HCT116 (cell line): ENCODE data around the gene ZNF524. TPM values are rescaled to one million over a fixed set of nuclear protein-coding genes. Genes with fewer than 3 reads are reported as not detected.

Experiments used
- ATAC-seq: fragments of 200-7000 bp; cut with Tn5 transposase; 2 replicates; pipeline ENCODE4 v1.9.1; 2020; ENCODE audit warnings: mild to moderate bottlenecking, moderate library complexity
- BruUV-seq: library from RNA; stranded (reverse); fragments of 400-500 nt; replicated peaks from 2 replicates; lab custom pipeline; 2021; lab: Mats Ljungman, UMichigan
- CTCF ChIA-PET: fragments of 300-600 bp; sonication (Branson Sonifier 250); formaldehyde crosslinking; loops from one replicate; lab custom pipeline; 2021; ENCODE audit warnings: antibody characterized with exemption; lab: Charles Lee
- POLR2A ChIA-PET: fragments of 300-600, 350-600 bp; sonication (Branson Sonifier 250); formaldehyde crosslinking; loops from one replicate; lab custom pipeline; 2021; ENCODE audit warnings: antibody characterized with exemption; lab: Charles Lee
- RAD21 ChIA-PET, 2 experiments: fragments of 300-600 bp; sonication (Branson Sonifier 250); formaldehyde crosslinking; loops; one replicate each; lab custom pipeline; 2023; ENCODE audit warnings: low total read pairs in 2 of 2; ENCODE audit not compliant: uncharacterized antibody in 2 of 2, unreplicated experiment in 2 of 2, low non-redundant PET in 1 of 2; lab: Charles Lee
- DNase-seq: peaks from one replicate; pipeline ENCODE4 v3.0.0-alpha.2; 2010; ENCODE audit warnings: low read depth, low spot score
- H2AFZ ChIP-seq: fragments of 200-600 bp; shearing (Covaris generic), sonication (generic); 2 replicates; pipeline ENCODE4 v1.6.1; 2017; ENCODE audit warnings: low read depth, mixed run types, mixed read lengths, antibody characterized with exemption, low read length; ENCODE audit not compliant: poor library complexity, severe bottlenecking
- H3K27ac ChIP-seq: 2 replicates; pipeline ENCODE4 v1.5.1; 2012; ENCODE audit warnings: low read depth, low read length
- H3K27me3 ChIP-seq: fragments of 200-600 bp; sonication (generic); 2 replicates; pipeline ENCODE4 v1.6.1; 2016; ENCODE audit warnings: mixed run types, low read length, mixed read lengths; ENCODE audit not compliant: insufficient read depth
- H3K36me3 ChIP-seq, 2 experiments: fragments of 200-500 bp in 1 of 2; fragments of 200-600 bp in 1 of 2; sonication (Bioruptor generic) in 1 of 2; sonication (generic) in 1 of 2; 2 replicates each; pipeline versions ENCODE4 v1.5.1 to v1.6.1; 2014 to 2016; ENCODE audit warnings: low read length in 2 of 2, inconsistent platforms in 1 of 2, mixed read lengths in 1 of 2, mixed run types in 1 of 2; ENCODE audit not compliant: insufficient read depth in 2 of 2, control insufficient read depth in 1 of 2
- H3K4me1 ChIP-seq, 2 experiments: fragments of 200-600 bp in 1 of 2; sonication (generic) in 1 of 2; 2 replicates each; pipeline versions ENCODE4 v1.5.1 to v1.6.1; 2012 to 2017; ENCODE audit warnings: low read length in 2 of 2, inconsistent platforms in 1 of 2, mild to moderate bottlenecking in 1 of 2, mixed read lengths in 1 of 2, mixed run types in 1 of 2, moderate library complexity in 1 of 2; ENCODE audit not compliant: insufficient read depth in 2 of 2, control insufficient read depth in 1 of 2
- H3K4me2 ChIP-seq: fragments of 200-600 bp; sonication (generic); 2 replicates; pipeline ENCODE4 v1.6.1; 2017; ENCODE audit warnings: mixed run types, low read length, mixed read lengths
- H3K4me3 ChIP-seq, 2 experiments: fragments of 200-600 bp in 1 of 2; sonication (generic) in 1 of 2; replicated peaks in 1 of 2; 2 replicates each; pipeline ENCODE4 v1.5.1; 2011 to 2016; ENCODE audit warnings: low read length in 2 of 2, control low read depth in 1 of 2, low read depth in 1 of 2, mild to moderate bottlenecking in 1 of 2, mixed read lengths in 1 of 2, mixed run types in 1 of 2
- H3K79me2 ChIP-seq: fragments of 200-600 bp; sonication (generic); 2 replicates; pipeline ENCODE4 v1.6.1; 2017; ENCODE audit warnings: mild to moderate bottlenecking, mixed run types, low read length, moderate library complexity, mixed read lengths; ENCODE audit not compliant: insufficient read depth
- H3K9ac ChIP-seq: fragments of 200-600 bp; sonication (generic); 2 replicates; pipeline ENCODE4 v1.6.1; 2016; ENCODE audit warnings: low read length, mixed read lengths
- H3K9me2 ChIP-seq: fragments of 200-600 bp; sonication (generic), shearing (Covaris generic); 2 replicates; pipeline ENCODE4 v1.6.1; 2017; ENCODE audit warnings: mixed run types, mild to moderate bottlenecking, moderate library complexity; ENCODE audit not compliant: insufficient read depth
- H3K9me3 ChIP-seq, 2 experiments: fragments of 200-500 bp in 1 of 2; fragments of 200-600 bp in 1 of 2; sonication (Bioruptor generic) in 1 of 2; sonication (generic) in 1 of 2; 2 replicates each; pipeline ENCODE4 v1.6.1; 2014 to 2017; ENCODE audit warnings: low read length in 2 of 2, mixed read lengths in 2 of 2, inconsistent platforms in 1 of 2, low read depth in 1 of 2, mild to moderate bottlenecking in 1 of 2, mixed run types in 1 of 2, moderate library complexity in 1 of 2; ENCODE audit not compliant: control insufficient read depth in 1 of 2, insufficient read depth in 1 of 2
- H4K20me1 ChIP-seq: fragments of 200-600 bp; sonication (generic), shearing (Covaris generic); 2 replicates; pipeline ENCODE4 v1.6.1; 2017; ENCODE audit warnings: mixed run types, mild to moderate bottlenecking, moderate library complexity; ENCODE audit not compliant: insufficient read depth
- CEBPB ChIP-seq: IDR thresholded peaks from 2 replicates; pipeline ENCODE4 v1.6.1; 2012; ENCODE audit warnings: low read depth
- EGR1 ChIP-seq: IDR thresholded peaks from 2 replicates; pipeline ENCODE4 v1.6.1; 2012; ENCODE audit warnings: low read depth
- ELF1 ChIP-seq: IDR thresholded peaks from 2 replicates; pipeline ENCODE4 v1.6.1; 2012; ENCODE audit warnings: low read depth, borderline replicate concordance
- EZH2 ChIP-seq: fragments of 200-600 bp; sonication (generic); IDR thresholded peaks from 2 replicates; pipeline ENCODE4 v1.6.1; 2017; ENCODE audit warnings: antibody characterized with exemption, mixed run types
- SRF ChIP-seq: IDR thresholded peaks from 2 replicates; pipeline ENCODE4 v1.6.1; 2012; ENCODE audit warnings: low read depth
- TCF7L2 ChIP-seq: IDR thresholded peaks from 2 replicates; pipeline ENCODE4 v1.7.0; 2011; ENCODE audit warnings: borderline replicate concordance, inconsistent platforms; ENCODE audit not compliant: insufficient read depth, insufficient read length; ENCODE audit errors: extremely low read depth
- YY1 ChIP-seq: IDR thresholded peaks from 2 replicates; pipeline ENCODE4 v1.6.1; 2011; ENCODE audit warnings: low read length, low read depth, moderate library complexity, mild to moderate bottlenecking; ENCODE audit not compliant: insufficient replicate concordance; ENCODE audit errors: extremely low read depth
- intact Hi-C: fragments of 100-400 bp; cut with micrococcal nuclease; formaldehyde crosslinking; loops from 2 replicates; pipeline ENCODE4 v1.10.0; 2022
- total RNA-seq: library from RNA; stranded (reverse); gene quantifications from one replicate; pipeline ENCODE4 v1.2.1, GENCODE V29; 2021; ENCODE audit not compliant: unreplicated experiment
- TF ChIP-seq, protein P1 (sequence below): IDR thresholded peaks from 2 replicates; pipeline ENCODE4 v1.6.1; 2011; ENCODE audit warnings: mild to moderate bottlenecking, low read length, moderate library complexity; ENCODE audit not compliant: insufficient replicate concordance; ENCODE audit errors: extremely low read depth

ZNF524 gene
- total RNA-seq, 1 experiment from 2014 or later = 17.2 TPM

DNA sequence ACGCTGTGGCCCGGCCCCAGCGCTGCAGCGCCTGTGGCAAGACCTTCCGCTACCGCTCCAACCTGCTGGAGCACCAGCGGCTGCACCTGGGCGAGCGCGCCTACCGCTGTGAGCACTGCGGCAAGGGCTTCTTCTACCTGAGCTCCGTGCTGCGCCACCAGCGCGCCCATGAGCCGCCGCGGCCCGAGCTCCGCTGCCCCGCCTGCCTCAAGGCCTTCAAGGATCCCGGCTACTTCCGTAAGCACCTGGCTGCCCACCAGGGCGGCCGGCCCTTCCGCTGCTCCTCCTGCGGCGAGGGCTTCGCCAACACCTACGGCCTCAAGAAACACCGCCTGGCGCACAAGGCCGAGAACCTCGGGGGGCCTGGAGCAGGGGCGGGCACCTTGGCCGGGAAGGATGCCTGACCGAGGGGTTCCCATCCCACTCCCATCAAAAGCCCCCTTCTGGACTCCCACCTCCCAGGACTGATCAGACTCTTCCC is 16.3 kb downstream of the ZNF524 start (continued):
- TF ChIP-seq, protein P1, sequence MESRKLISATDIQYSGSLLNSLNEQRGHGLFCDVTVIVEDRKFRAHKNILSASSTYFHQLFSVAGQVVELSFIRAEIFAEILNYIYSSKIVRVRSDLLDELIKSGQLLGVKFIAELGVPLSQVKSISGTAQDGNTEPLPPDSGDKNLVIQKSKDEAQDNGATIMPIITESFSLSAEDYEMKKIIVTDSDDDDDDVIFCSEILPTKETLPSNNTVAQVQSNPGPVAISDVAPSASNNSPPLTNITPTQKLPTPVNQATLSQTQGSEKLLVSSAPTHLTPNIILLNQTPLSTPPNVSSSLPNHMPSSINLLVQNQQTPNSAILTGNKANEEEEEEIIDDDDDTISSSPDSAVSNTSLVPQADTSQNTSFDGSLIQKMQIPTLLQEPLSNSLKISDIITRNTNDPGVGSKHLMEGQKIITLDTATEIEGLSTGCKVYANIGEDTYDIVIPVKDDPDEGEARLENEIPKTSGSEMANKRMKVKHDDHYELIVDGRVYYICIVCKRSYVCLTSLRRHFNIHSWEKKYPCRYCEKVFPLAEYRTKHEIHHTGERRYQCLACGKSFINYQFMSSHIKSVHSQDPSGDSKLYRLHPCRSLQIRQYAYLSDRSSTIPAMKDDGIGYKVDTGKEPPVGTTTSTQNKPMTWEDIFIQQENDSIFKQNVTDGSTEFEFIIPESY = no peak

DNA sequence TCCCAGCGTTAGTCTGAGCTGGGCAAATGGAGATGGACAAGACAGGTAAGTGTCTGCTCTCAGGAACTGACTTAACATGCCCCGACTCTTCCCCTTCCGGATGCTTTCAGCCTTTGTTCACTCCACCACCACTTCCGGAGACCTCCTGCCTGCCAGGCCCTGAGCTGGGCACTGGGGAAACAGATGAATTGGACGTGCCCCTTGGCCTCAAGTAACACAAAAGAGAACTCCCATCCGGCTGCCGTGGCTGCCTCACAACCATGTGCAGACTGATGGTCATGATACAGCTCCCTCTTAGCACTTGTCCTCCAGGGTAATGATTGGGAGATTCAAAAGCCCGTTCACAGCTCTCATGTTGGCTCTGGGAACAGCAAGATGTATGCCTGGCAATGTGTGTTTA is 17.3 kb downstream of the ZNF524 start:
- no peak overlapping the region for H3K27ac ChIP-seq
- ChIA-PET CTCF (interaction anchor here (1.6 kb wide), 1 partner anchor 11 kb away, joined by 5 read pairs; no protein-coding TSS in a partner anchor), RAD21 (no interaction called here), POLR2A (no interaction called here)
- no peak overlapping the region for H3K9ac ChIP-seq
- H2AFZ ChIP-seq = no peak overlapping the region
- DNase-seq (no peak), ATAC-seq (no peak)
- no peaks in the 10 kb centered on the region for H3K9me3 ChIP-seq
- no peak overlapping the region for H3K4me2 ChIP-seq
- no peaks in the 10 kb centered on the region for H3K4me1 ChIP-seq
- no peaks in the 10 kb centered on the region for H3K27me3 ChIP-seq
- intact Hi-C loops = no loop called here
- no peak overlapping the region for H3K4me3 ChIP-seq
- H4K20me1 ChIP-seq = no peaks in the 10 kb centered on the region
- BruUV-seq = no TSS peak
- no peaks in the 10 kb centered on the region for H3K79me2 ChIP-seq
- no peak for TF ChIP-seq TCF7L2
- no peak for TF ChIP-seq ELF1
- TF ChIP-seq YY1 = no peak
- TF ChIP-seq SRF = no peak
- TF ChIP-seq EGR1 = no peak
- no peak for TF ChIP-seq CEBPB
- TF ChIP-seq EZH2 = no peak
- H3K9me2 ChIP-seq = no peaks in the 10 kb centered on the region
- peaks cover 0 to 6% of the 10 kb centered on the region in 2 experiments; a peak in 2 of 4 replicates for H3K36me3 ChIP-seq
